Stimulated activated CD4-positive, alpha-beta T cell treated with anti-CD3 and anti-CD28 coated beads, Interleukin-4, amount 100 ng/mL, for 24 hours (primary cell): ENCODE data around the gene TTC7B.

Experiments
- DNase-seq: peaks from one replicate; pipeline ENCODE4 v3.0.0-alpha.2; 2020

Gene TTC7B

GRCh38 chr14:90699016-90699415, 117.2 kb downstream of the TTC7B start:
- no peak for DNase-seq

GRCh38 chr14:90698379-90698869, 117.8 kb downstream of the TTC7B start:
- DNase-seq, result no peak

GRCh38 chr14:90697577-90698206, 118.5 kb downstream of the TTC7B start:
- peak; percentile 83 for DNase-seq

GRCh38 chr14:90697132-90697531, 119.1 kb downstream of the TTC7B start:
- DNase-seq, result no peak

- no peak for DNase-seq
Measured at GRCh38 chr14:90696720-90697119, 119.5 kb downstream of the TTC7B start.

GRCh38 chr14:90695997-90696660, 120.1 kb downstream of the TTC7B start:
- DNase-seq, result no peak

- no peak for DNase-seq
Measured at GRCh38 chr14:90693413-90693812, 122.8 kb downstream of the TTC7B start.

GRCh38 chr14:90692826-90693225, 123.4 kb downstream of the TTC7B start:
- no peak for DNase-seq

GRCh38 chr14:90692061-90692460, 124.2 kb downstream of the TTC7B start:
- no peak for DNase-seq

GRCh38 chr14:90691627-90692026, 124.6 kb downstream of the TTC7B start:
- DNase-seq, result no peak

- no peak for DNase-seq
Measured at GRCh38 chr14:90687680-90688079, 128.6 kb downstream of the TTC7B start.

- no peak for DNase-seq
Measured at GRCh38 chr14:90682615-90683014, 133.6 kb downstream of the TTC7B start.

- no peak for DNase-seq
Measured at GRCh38 chr14:90681929-90682328, 134.3 kb downstream of the TTC7B start.

GRCh38 chr14:90678846-90679362, 137.3 kb downstream of the TTC7B start:
- no peak for DNase-seq

- no peak for DNase-seq
Measured at GRCh38 chr14:90678420-90678819, 137.8 kb downstream of the TTC7B start.

GRCh38 chr14:90677484-90678050, 138.7 kb downstream of the TTC7B start:
- DNase-seq, result peak; percentile 11

- DNase-seq, result no peak
Measured at GRCh38 chr14:90676912-90677311, 139.3 kb downstream of the TTC7B start.

GRCh38 chr14:90676356-90676755, 139.9 kb downstream of the TTC7B start:
- no peak for DNase-seq

- no peak for DNase-seq
Measured at GRCh38 chr14:90675399-90675798, 140.8 kb downstream of the TTC7B start.

GRCh38 chr14:90674716-90675115, 141.5 kb downstream of the TTC7B start:
- DNase-seq, result no peak

- no peak for DNase-seq
Measured at GRCh38 chr14:90674043-90674670, 142.1 kb downstream of the TTC7B start.

- no peak for DNase-seq
Measured at GRCh38 chr14:90671382-90672234, 144.6 kb downstream of the TTC7B start.

GRCh38 chr14:90669731-90670130, 146.5 kb downstream of the TTC7B start:
- no peak for DNase-seq
